ENCODE data around the gene EXTL1. TPM values are rescaled to one million over a fixed set of nuclear protein-coding genes. Genes with fewer than 3 reads are reported as not detected.

Gene EXTL1
- polyA plus RNA-seq, 1 donor (not counting 4 experiments of a cell fraction or from before 2014, with no cell fraction given) = 0.13 TPM

DNA sequence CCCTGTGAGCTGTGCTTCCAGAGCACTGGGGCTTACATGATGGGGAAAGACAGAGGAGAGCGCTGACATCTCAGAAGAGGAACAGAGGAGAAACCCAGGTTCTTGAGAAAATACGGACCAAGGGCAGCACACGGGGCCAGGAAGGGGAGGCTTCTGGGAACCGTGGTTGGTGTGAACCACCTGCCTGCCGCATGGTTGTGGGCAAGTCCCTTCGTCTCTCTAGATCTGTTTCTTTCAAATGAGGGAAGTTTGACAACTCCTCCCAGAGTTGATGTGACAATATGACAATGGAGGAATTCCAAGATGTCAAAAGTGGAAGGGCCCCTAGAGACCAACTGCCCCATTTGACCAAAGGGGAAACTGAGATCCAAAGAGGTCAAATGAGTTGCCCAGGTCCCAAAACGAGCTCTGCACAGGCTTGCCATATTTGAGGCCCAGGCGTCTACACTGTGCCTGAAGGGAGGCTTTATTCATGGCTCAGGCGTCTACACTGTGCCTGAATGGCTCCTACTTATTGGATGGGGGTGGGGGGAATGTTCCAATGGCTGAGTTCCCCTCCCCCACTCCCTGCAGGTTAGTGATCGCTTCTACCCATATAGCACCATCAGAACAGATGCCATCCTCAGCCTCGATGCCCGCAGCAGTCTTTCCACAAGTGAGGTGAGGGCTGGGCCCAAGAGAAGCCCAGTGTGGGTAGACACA is 11.2 kb downstream of the EXTL1 start:
- Histone ChIP-seq H3K9me1 (ENCODE audit: control insufficient read depth, extremely low read depth, insufficient read depth, low read length) (no peaks in the 10 kb centered on the region), H4K20me1 (ENCODE audit: control insufficient read depth, extremely low read depth, insufficient read depth, low read length) (no peaks in the 10 kb centered on the region), H3K9me3 (ENCODE audit: control insufficient read depth, low read depth, low read length) (no peaks in the 10 kb centered on the region), H3K4me1 (ENCODE audit: control insufficient read depth, extremely low read depth, insufficient read depth, low read length) (peaks cover 10% of the 10 kb centered on the region), H2AFZ (ENCODE audit: control insufficient read depth, low read length) (no peak overlapping the region), H3K9ac (ENCODE audit: control insufficient read depth, extremely low read depth, insufficient read depth, low read length) (no peak overlapping the region), H3K4me3 (ENCODE audit: control insufficient read depth in 2 of 3, extremely low read depth in 1 of 3, insufficient read depth in 2 of 3, low read depth in 1 of 3, low read length in 3 of 3) (no peak overlapping the region), H3K4me2 (ENCODE audit: control insufficient read depth, extremely low read depth, insufficient read depth, low read depth, low read length) (no peak overlapping the region), H3K27ac (ENCODE audit: control insufficient read depth, insufficient read depth, low read length) (no peak overlapping the region), H3K36me3 (ENCODE audit: control insufficient read depth in 2 of 2, extremely low read depth in 1 of 2, insufficient read depth in 2 of 2, low read length in 2 of 2) (no peaks in the 10 kb centered on the region), H3K79me2 (ENCODE audit: control insufficient read depth, insufficient read depth, low read length) (no peaks in the 10 kb centered on the region), H3K27me3 (ENCODE audit: control insufficient read depth, extremely low read depth, insufficient read depth, low read length) (no peaks in the 10 kb centered on the region)
- FAIRE-seq = no peak
- dilution Hi-C loops (cut with MboI; ENCODE audit: extremely low pct_ligation_motif_present, low sequenced_read_pairs) = no loop called here
- DNase-seq (ENCODE audit: low read depth, low spot score) = no peak
- TF ChIP-seq, protein P1, sequence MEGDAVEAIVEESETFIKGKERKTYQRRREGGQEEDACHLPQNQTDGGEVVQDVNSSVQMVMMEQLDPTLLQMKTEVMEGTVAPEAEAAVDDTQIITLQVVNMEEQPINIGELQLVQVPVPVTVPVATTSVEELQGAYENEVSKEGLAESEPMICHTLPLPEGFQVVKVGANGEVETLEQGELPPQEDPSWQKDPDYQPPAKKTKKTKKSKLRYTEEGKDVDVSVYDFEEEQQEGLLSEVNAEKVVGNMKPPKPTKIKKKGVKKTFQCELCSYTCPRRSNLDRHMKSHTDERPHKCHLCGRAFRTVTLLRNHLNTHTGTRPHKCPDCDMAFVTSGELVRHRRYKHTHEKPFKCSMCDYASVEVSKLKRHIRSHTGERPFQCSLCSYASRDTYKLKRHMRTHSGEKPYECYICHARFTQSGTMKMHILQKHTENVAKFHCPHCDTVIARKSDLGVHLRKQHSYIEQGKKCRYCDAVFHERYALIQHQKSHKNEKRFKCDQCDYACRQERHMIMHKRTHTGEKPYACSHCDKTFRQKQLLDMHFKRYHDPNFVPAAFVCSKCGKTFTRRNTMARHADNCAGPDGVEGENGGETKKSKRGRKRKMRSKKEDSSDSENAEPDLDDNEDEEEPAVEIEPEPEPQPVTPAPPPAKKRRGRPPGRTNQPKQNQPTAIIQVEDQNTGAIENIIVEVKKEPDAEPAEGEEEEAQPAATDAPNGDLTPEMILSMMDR (optimal IDR thresholded peaks at IDR 0.05 in 1 of 3, IDR thresholded peaks at IDR 0.05 in 1 of 3, conservative IDR thresholded peaks at IDR 0.05 in 1 of 3; ENCODE audit: extremely low read depth in 1 of 3, insufficient read depth in 2 of 3, low read length in 3 of 3) = no peak
- TF ChIP-seq EZH2 (IDR thresholded peaks at IDR 0.05; ENCODE audit: low read length) = no peak

DNA sequence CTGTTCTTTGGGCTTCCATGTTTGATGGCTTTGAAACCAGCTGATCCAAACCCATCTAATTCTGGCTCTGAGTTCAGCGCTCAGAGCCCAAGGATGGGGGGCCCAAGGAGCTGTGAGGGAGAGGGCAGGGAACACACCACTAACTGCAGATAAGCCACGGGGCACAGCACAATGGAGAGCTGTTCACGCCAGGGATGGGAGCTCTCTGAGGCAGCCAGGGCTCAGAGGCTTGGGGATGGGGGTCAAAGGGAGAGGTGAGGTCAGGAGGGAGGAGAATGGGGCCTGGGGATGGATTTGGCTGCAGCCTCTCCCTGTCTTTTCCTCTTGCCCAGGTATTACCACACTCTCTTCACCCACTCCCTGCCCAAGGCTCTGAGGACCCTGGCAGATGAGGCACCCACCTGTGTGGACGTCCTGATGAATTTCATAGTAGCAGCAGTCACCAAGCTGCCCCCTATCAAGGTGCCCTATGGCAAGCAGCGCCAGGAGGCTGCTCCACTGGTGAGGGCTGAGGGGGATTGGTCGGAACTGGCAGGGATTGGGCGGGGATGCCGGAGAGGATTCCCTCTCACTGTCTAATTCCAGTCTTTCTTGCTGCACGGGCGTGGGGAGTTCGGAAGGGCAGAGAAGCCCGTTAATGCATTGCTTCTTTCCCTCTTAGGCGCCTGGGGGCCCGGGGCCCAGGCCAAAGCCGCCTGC is 13.1 kb downstream of the EXTL1 start:
- Histone ChIP-seq H3K36me3 (ENCODE audit: control insufficient read depth in 2 of 2, extremely low read depth in 1 of 2, insufficient read depth in 2 of 2, low read length in 2 of 2) (no peaks in the 10 kb centered on the region), H3K9me3 (ENCODE audit: control insufficient read depth, low read depth, low read length) (no peaks in the 10 kb centered on the region), H3K27me3 (ENCODE audit: control insufficient read depth, extremely low read depth, insufficient read depth, low read length) (no peaks in the 10 kb centered on the region), H3K4me1 (ENCODE audit: control insufficient read depth, extremely low read depth, insufficient read depth, low read length) (peaks cover 10% of the 10 kb centered on the region), H2AFZ (ENCODE audit: control insufficient read depth, low read length) (peak overlapping the region; percentile 88), H3K9ac (ENCODE audit: control insufficient read depth, extremely low read depth, insufficient read depth, low read length) (peak overlapping the region; percentile 79), H3K9me1 (ENCODE audit: control insufficient read depth, extremely low read depth, insufficient read depth, low read length) (no peaks in the 10 kb centered on the region), H4K20me1 (ENCODE audit: control insufficient read depth, extremely low read depth, insufficient read depth, low read length) (no peaks in the 10 kb centered on the region), H3K27ac (ENCODE audit: control insufficient read depth, insufficient read depth, low read length) (no peak overlapping the region), H3K79me2 (ENCODE audit: control insufficient read depth, insufficient read depth, low read length) (no peaks in the 10 kb centered on the region), H3K4me2 (ENCODE audit: control insufficient read depth, extremely low read depth, insufficient read depth, low read depth, low read length) (peak overlapping the region; percentile 96), H3K4me3 (ENCODE audit: control insufficient read depth in 2 of 3, extremely low read depth in 1 of 3, insufficient read depth in 2 of 3, low read depth in 1 of 3, low read length in 3 of 3) (peak overlapping the region; percentile 58 to 92 (median 89))
- dilution Hi-C loops (cut with MboI; ENCODE audit: extremely low pct_ligation_motif_present, low sequenced_read_pairs) = no loop called here
- no peak for DNase-seq (ENCODE audit: low read depth, low spot score)
- no peak for TF ChIP-seq EZH2 (IDR thresholded peaks at IDR 0.05; ENCODE audit: low read length)
- TF ChIP-seq, protein P1 (optimal IDR thresholded peaks at IDR 0.05 in 1 of 3, IDR thresholded peaks at IDR 0.05 in 1 of 3, conservative IDR thresholded peaks at IDR 0.05 in 1 of 3; ENCODE audit: extremely low read depth in 1 of 3, insufficient read depth in 2 of 3, low read length in 3 of 3) = no peak
- no peak for FAIRE-seq
